NCI-H2171 treated with DMSO at 0.1 percent for 48 hours (cell line): Measurements from ENCODE around the gene LCNL1.
A peak's percentile ranks its signal among the peaks of the same experiment; 100 is the strongest.

Experiments
- DNase-seq: peaks from one replicate; lab custom pipeline; 2025; lab: John Stamatoyannopoulos, UW

LCNL1 gene

GRCh38 chr9:136947028-136947891, 35.5 kb upstream of the LCNL1 start:
- peak; percentile 15 for DNase-seq

GRCh38 chr9:136947955-136948510, 34.8 kb upstream of the LCNL1 start:
- DNase-seq: no peak

- DNase-seq: no peak
These were observed 33.5 kb upstream of the LCNL1 start for GRCh38 chr9:136949239-136949816.

GRCh38 chr9:136949817-136950655, 32.8 kb upstream of the LCNL1 start:
- peak; percentile 96 for DNase-seq

GRCh38 chr9:136950656-136951276, 32.0 kb upstream of the LCNL1 start:
- DNase-seq: no peak

- DNase-seq: no peak
These were observed 31.1 kb upstream of the LCNL1 start, which contains the start of gene LCN12 for GRCh38 chr9:136951541-136952320. Gene LCN12, plus strand, starts transcription at chr9:136952273. Its CDS starts 55 bp downstream, at chr9:136952328.

GRCh38 chr9:136952321-136952850, 30.4 kb upstream of the LCNL1 start:
- DNase-seq: no peak

GRCh38 chr9:136952876-136953770, 29.7 kb upstream of the LCNL1 start:
- DNase-seq: no peak

- no peak for DNase-seq
These were observed 29.0 kb upstream of the LCNL1 start for GRCh38 chr9:136953771-136954269.

GRCh38 chr9:136954270-136955083, 28.3 kb upstream of the LCNL1 start:
- no peak for DNase-seq

GRCh38 chr9:136955202-136955942, 27.4 kb upstream of the LCNL1 start:
- no peak for DNase-seq

- no peak for DNase-seq
These were observed 26.9 kb upstream of the LCNL1 start for GRCh38 chr9:136955943-136956335.

- DNase-seq: no peak
These were observed 26.2 kb upstream of the LCNL1 start for GRCh38 chr9:136956604-136957003.

- DNase-seq: no peak
These were observed 25.3 kb upstream of the LCNL1 start for GRCh38 chr9:136957461-136957860.

GRCh38 chr9:136957901-136958300, 24.9 kb upstream of the LCNL1 start:
- DNase-seq: no peak

- DNase-seq: no peak
These were observed 24.3 kb upstream of the LCNL1 start for GRCh38 chr9:136958473-136958872.

- DNase-seq: no peak
These were observed 23.6 kb upstream of the LCNL1 start for GRCh38 chr9:136958898-136959850.
